Measurements from ENCODE around the gene PASK. TPM values are rescaled to one million over a fixed set of nuclear protein-coding genes. Genes with fewer than 3 reads are reported as not detected.
A peak's percentile ranks its signal among the peaks of the same experiment; 100 is the strongest.

Gene PASK
- total and polyA plus RNA-seq, 9 of the 15 experiments (the other 6 are each of a cell fraction or from before 2014, with no cell fraction given) = 1.5 to 30.3 (median 9.9) TPM

DNA sequence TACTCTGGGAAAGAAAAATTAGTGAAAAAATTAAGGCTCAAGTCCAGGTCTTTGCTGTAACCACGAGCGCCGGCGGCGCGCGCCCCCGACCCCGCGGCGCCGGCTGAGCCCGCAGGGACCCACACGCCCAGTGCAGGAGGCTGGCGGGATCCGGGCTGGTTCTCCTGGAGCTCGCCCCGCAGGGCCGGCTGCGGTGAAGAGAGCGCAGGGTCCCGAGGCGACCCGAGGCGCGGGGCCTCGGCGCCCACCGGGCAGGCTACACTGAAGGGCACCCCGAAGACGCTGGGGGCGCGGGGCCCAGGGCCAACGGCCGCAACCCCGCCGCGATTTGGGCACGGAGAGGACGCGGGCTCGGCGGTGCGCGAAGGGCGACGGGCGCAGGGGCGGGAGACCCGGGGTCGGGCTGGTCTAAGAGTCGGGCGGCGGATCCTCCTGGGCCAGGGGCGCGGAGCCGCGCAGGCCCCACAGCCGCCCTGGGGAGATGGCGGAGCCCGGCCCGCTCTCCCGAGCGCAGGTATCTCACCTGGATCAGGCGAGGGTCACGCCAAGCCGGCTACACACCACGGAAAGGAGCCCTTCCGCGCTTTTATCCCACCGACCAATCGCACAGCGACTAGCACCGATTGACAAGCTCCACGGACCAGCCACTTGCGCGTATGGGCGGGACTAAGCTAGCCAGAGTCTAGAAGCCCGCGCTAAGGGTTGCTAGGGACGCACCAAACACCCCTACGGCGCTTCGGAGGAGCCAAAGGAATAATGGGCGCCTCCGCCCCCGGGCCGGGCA, at the start of gene PASK (continued):
- TF ChIP-seq XRCC5 (IDR thresholded peaks at IDR 0.05; ENCODE audit: low read depth, low read length) (no peak), YY1 (IDR thresholded peaks at IDR 0.05; ENCODE audit: borderline replicate concordance in 1 of 3, control insufficient read depth in 1 of 3, extremely low read depth in 1 of 3, insufficient read depth in 3 of 3, insufficient read length in 1 of 3, insufficient replicate concordance in 2 of 3, low read depth in 1 of 3, low read length in 2 of 3) (peak in 2 of 3 experiments; percentile 77 to 85), MCM3 (IDR thresholded peaks at IDR 0.05) (no peak), BCOR (IDR thresholded peaks at IDR 0.05) (no peak), DDX20 (tag; IDR thresholded peaks at IDR 0.05; ENCODE audit: low read depth) (no peak), ZEB2 (IDR thresholded peaks at IDR 0.05) (no peak), COPS2 (conservative IDR thresholded peaks at IDR 0.05) (no peak), CBFA2T3 (IDR thresholded peaks at IDR 0.05) (no peak), ZNF75A (CRISPR knock-in tag; IDR thresholded peaks at IDR 0.05) (no peak), CHD2 (IDR thresholded peaks at IDR 0.05; ENCODE audit: low read depth, low read length) (peak; percentile 59; the same call in 1 of the 2 replicates), FOSL1 (tag; conservative IDR thresholded peaks at IDR 0.05) (no peak)
- TF ChIP-seq, protein P1, sequence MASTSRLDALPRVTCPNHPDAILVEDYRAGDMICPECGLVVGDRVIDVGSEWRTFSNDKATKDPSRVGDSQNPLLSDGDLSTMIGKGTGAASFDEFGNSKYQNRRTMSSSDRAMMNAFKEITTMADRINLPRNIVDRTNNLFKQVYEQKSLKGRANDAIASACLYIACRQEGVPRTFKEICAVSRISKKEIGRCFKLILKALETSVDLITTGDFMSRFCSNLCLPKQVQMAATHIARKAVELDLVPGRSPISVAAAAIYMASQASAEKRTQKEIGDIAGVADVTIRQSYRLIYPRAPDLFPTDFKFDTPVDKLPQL (IDR thresholded peaks at IDR 0.05; ENCODE audit: extremely low read depth, insufficient read length) = no peak
- TF ChIP-seq, protein P2, sequence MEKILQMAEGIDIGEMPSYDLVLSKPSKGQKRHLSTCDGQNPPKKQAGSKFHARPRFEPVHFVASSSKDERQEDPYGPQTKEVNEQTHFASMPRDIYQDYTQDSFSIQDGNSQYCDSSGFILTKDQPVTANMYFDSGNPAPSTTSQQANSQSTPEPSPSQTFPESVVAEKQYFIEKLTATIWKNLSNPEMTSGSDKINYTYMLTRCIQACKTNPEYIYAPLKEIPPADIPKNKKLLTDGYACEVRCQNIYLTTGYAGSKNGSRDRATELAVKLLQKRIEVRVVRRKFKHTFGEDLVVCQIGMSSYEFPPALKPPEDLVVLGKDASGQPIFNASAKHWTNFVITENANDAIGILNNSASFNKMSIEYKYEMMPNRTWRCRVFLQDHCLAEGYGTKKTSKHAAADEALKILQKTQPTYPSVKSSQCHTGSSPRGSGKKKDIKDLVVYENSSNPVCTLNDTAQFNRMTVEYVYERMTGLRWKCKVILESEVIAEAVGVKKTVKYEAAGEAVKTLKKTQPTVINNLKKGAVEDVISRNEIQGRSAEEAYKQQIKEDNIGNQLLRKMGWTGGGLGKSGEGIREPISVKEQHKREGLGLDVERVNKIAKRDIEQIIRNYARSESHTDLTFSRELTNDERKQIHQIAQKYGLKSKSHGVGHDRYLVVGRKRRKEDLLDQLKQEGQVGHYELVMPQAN (IDR thresholded peaks at IDR 0.05; ENCODE audit: borderline replicate concordance) = peak; percentile 75
- TF ChIP-seq, protein P3, sequence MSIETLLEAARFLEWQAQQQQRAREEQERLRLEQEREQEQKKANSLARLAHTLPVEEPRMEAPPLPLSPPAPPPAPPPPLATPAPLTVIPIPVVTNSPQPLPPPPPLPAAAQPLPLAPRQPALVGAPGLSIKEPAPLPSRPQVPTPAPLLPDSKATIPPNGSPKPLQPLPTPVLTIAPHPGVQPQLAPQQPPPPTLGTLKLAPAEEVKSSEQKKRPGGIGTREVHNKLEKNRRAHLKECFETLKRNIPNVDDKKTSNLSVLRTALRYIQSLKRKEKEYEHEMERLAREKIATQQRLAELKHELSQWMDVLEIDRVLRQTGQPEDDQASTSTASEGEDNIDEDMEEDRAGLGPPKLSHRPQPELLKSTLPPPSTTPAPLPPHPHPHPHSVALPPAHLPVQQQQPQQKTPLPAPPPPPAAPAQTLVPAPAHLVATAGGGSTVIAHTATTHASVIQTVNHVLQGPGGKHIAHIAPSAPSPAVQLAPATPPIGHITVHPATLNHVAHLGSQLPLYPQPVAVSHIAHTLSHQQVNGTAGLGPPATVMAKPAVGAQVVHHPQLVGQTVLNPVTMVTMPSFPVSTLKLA (conservative IDR thresholded peaks at IDR 0.05) = peak in 1 of 2 experiments; percentile 56; a peak in 2 of 4 replicates
- TF ChIP-seq, protein P4, sequence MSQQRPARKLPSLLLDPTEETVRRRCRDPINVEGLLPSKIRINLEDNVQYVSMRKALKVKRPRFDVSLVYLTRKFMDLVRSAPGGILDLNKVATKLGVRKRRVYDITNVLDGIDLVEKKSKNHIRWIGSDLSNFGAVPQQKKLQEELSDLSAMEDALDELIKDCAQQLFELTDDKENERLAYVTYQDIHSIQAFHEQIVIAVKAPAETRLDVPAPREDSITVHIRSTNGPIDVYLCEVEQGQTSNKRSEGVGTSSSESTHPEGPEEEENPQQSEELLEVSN (IDR thresholded peaks at IDR 0.05; ENCODE audit: borderline replicate concordance in 1 of 2, extremely low read depth in 1 of 2, insufficient read depth in 1 of 2, insufficient read length in 1 of 2, low read depth in 1 of 2, low read length in 1 of 2, poor library complexity in 1 of 2, severe bottlenecking in 1 of 2) = peak; percentile 59 to 79
- TF ChIP-seq, protein P5, sequence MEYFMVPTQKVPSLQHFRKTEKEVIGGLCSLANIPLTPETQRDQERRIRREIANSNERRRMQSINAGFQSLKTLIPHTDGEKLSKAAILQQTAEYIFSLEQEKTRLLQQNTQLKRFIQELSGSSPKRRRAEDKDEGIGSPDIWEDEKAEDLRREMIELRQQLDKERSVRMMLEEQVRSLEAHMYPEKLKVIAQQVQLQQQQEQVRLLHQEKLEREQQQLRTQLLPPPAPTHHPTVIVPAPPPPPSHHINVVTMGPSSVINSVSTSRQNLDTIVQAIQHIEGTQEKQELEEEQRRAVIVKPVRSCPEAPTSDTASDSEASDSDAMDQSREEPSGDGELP (CRISPR knock-in tag; IDR thresholded peaks at IDR 0.05; ENCODE audit: borderline replicate concordance) = no peak
